GM21367 (cell line): ENCODE measurements around the gene OLR1.
"Not testable (repeated sequence)": the region's sequence is repeated elsewhere in the genome, so short reads cannot be mapped to it uniquely, and the experiment has no call there.

Experiments used
- ATAC-seq: cut with Tn5 transposase; IDR thresholded peaks from one replicate; pipeline ENCODE4 v1.9.1; 2021; ENCODE audit not compliant: unreplicated experiment

OLR1 gene

GRCh38 chr12:10191865-10192264, 19.9 kb upstream of the OLR1 start:
- no peak for ATAC-seq

DNA sequence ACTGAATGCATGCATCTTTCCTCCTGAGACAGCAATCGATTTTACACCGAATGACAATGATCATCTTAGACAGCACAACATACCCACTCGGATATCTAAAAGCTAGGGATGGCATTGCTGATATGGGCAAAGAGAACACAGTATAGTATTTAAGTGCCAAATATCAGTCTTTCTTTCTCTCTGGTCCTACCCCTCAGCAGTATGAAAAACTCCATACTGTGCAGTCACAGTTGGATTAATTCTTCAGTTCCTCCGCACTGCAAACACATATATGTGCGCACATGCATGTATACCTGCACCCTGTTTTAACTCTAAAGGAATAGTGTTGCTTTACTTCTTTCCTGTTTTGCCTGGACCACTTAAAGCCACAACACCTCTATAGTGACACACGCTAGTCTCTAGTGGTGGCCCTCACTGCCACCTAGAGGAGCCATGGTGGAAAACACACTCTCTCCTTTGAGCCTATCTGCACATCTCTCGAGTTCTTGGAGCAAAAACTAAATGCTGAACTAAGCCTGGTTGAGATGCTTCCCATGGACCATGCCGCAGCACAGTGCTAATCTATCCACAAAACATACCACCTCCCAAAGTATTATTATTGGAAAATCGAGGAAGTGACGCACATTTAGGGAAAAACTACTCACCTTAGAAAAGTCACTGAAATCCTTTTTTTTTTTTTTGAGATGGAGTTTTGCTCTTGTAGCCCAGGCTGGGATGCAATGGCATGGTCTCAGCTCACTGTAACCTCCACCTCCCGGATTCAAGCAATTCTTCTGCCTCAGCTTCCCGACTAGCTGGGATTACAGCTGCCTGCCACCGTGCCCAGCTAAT, 18.8 kb upstream of the OLR1 start:
- ATAC-seq, result peak; percentile 79

GRCh38 chr12:10189653-10190052, 17.7 kb upstream of the OLR1 start:
- ATAC-seq, result no peak

GRCh38 chr12:10186958-10187357, 15.0 kb upstream of the OLR1 start:
- ATAC-seq, result not testable (repeated sequence)

- ATAC-seq, result no peak
These were observed 14.4 kb upstream of the OLR1 start for GRCh38 chr12:10186299-10186698.

DNA sequence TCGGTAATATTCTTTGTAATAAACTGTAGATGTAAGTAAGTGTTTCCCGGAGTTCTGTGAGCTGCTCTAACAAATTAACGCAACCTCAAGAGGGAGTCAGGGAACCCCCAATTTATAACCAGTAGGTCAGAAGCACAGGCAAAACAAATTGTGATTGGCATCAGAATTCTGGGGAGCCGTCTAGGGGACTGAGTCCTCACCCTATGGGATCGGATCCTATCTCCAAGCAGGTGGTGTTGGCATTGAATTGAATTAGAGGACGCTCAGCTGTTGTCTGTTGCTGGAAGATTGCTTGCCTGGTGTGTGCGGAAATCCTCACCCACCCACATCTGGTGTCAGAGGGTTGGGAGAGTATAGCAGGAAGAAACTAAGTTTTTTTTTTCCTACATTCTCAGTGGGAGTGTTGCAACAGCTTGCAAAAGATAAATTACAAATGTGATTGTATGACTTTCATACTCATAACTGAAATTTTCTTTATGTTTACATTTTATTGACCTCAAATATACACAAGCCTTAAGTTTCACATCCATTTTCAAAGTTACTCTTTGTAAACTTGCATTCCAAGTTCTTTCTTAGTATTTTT, 12.4 kb upstream of the OLR1 start:
- ATAC-seq, result no peak

DNA sequence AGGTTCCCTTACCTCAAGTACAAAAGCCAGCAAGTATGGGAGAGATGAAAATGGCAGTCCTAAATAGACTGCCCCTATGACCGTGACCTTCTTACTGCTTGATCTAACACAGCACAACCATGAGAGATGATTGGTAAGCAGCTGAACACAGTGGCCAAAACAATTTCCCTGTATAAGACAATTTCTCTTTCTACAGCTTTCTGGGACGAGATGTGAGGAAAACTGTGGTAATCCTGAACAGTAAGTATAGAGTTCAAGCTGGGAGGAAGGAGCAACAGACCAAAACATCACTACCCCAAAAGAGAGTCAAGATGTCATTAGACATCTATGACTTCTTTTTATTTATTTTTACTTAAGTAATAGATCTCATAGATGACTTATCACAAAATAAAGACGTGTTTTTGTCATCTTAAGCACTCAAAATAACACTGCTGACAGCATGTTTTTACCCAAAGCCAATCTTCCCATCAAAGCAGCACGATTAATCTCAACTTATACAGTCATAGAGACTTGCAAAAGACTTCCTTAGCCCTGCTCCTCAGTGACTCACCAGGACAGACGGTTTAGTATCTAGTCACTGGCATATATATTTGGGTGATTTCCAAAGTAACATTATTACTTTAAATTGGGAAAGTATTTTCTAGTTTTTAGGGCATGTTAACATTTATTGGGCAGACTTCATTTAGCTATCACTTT, 10.6 kb upstream of the OLR1 start:
- ATAC-seq, result no peak

- ATAC-seq, result no peak
These were observed 7.8 kb upstream of the OLR1 start for GRCh38 chr12:10179776-10180181.

GRCh38 chr12:10178821-10179220, 6.9 kb upstream of the OLR1 start, which contains the start of gene TMEM52B:
TMEM52B (plus strand) TSS chr12:10179032; CDS start chr12:10179575, 543 bp downstream.
- ATAC-seq, result no peak

- ATAC-seq, result no peak
These were observed 4.1 kb upstream of the OLR1 start for GRCh38 chr12:10175846-10176636.

DNA sequence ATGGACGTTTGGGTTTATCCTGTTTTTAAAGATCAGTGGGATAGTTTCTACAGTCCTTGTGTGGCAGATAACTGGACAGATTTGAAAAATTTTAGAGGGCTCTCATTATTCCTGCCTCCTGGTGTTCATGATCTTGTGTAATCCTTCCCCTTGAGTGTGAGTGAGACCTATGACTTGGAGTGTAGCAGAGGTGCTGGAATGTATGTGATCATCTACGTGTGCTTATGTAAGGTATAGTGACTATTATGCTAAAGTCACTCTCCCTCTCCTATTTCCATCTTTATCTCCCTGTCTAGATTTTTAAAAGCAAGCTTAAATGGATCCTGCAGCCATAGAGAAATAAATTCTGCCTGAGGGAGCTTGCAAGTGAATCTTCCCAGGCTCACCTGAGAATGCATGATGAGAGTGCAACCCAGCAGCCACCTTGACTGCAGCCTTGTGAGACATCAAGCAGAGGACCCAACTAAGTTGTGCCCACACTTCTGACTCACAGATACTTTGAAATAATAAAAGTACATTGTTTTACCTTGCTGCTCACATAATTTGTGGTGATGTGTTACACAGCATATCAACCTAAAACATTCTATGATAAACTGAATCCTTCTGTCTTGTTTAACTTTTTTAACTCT, 3.2 kb upstream of the OLR1 start:
- ATAC-seq, result no peak

DNA sequence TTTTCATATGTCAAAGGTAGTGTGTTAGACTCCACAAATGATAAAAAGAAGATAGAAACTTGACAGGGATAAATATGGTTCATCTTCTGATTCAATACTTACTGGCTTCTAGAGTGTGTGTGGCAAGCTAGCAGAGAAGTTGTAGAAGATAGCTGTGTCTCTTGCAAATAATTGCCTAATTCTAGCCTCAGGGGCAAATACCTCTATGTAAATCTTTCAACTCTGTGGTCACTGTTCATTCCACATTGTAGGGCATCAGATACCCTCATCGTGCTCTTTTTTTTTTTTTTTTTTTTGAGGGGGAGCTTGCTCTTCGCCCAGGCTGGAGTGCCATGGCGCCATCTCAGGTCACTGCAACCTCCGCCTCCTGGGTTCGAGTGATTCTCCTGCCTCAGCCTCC, 1.7 kb downstream of the OLR1 start:
- no peak for ATAC-seq

GRCh38 chr12:10169104-10169503, 2.8 kb downstream of the OLR1 start:
- ATAC-seq, result no peak

DNA sequence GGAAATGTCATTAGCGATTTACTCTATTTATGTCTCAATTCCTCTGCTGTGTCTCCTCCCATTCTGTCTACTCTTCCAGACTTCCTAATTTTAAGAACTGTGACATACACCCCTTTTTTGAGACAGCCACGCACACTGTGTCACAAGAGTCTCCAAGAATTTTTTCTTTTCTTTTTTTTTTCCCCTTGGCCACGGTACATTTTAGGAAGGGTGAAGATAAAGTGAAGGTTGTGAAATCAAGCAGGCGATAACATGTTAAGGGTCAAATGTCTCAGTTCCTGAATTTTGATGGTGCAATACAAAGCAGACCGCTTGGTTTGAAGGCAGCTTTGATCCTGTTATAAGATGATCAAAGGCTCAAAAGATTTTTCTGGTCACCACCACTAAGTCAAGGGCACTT, 4.3 kb downstream of the OLR1 start:
- ATAC-seq, result no peak

GRCh38 chr12:10165421-10165820, 6.5 kb downstream of the OLR1 start:
- no peak for ATAC-seq

- ATAC-seq, result no peak
These were observed 8.8 kb downstream of the OLR1 start for GRCh38 chr12:10163084-10163483.

DNA sequence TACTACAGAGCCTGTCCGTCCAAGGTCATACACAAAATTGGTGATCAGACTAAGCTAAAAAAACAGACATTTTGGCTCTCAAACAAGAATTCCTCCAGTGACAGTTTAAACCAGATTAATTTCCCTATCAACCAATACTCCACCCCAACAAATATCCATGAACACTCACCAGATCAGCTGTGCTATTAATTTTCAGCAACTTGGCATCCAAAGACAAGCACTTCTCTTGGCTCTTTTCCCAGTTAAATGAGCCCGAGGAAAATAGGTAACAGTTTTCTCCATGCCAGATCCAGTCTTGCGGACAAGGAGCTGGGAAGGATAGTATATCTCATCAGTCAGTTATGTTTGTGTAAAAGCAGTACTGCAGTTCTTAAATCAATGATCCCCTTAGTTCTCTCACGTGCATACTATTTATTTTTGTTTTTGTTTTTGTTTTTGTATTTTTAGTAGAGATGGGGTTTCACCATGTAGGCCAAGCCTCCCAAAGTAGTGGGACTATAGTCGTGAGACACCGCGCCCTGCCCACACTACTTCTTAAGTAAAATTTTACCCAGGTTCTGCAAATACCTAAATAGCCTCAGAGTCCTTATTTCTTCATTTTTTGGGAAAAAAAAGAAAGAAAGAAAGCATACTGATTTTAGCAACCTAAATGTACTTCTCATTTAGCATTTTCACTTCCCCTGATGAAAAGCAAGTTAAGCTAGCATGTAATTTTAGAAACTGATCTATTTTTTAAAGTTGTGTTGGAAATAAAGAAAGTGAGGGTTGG, 11.1 kb downstream of the OLR1 start:
- no peak for ATAC-seq

GRCh38 chr12:10159280-10159679, 12.7 kb downstream of the OLR1 start:
- ATAC-seq, result no peak

DNA sequence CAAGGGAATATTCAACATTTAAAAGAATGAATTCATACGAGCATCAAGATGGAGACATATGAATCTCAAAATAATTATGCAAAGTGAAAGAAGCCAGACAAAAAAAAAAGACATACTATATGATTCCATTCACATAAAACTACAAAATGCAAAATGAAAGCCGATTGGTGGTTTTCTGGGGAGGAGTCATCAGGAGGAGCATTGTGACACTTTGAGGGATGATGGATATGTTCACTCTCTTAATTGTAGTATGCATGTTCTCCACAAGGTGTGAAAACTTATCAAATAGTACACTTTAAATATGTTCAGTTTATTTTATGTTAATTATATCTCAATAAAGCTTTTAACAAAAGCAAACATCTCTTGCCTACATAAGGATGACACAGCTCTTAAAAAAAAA, 13.5 kb downstream of the OLR1 start:
- ATAC-seq, result no peak

DNA sequence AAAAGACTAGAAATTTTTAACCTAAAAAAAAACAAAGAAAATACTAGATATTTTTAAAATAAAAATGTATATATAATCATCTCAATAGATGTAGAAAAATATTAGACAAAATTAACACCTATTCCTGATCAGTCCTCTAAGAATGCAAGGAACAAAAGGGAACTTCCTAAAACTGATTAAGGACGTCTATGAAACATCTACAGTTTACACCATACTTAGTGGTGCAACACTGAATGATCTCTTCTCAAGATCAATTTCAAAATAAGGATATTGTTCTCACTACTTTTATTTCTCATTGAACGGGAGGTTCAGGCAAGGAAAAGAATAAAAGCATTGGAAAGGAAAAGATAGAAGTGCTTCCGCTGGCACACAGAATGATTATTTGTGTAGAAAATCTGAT, 16.0 kb downstream of the OLR1 start:
- ATAC-seq, result no peak
